Testis (tissue), 2 donors: ENCODE data around the gene NKD1.

Experiments
- POLR2A ChIP-seq: fragments of 450-650 bp; IDR thresholded peaks from one replicate; pipeline ENCODE4 v1.6.1; 2017; ENCODE audit warnings: antibody characterized with exemption, mild to moderate bottlenecking, moderate library complexity
- TF ChIP-seq, protein P1 (sequence below), 3 experiments: fragments of 450-650 bp in 2 of 3; fragments of 200-600 bp in 1 of 3; sonication (generic) in 1 of 3; IDR thresholded peaks; one replicate each; pipeline ENCODE4 v1.5.1; 2016 to 2019; ENCODE audit warnings: antibody characterized with exemption in 3 of 3, mild to moderate bottlenecking in 2 of 3, moderate library complexity in 1 of 3

DNA sequence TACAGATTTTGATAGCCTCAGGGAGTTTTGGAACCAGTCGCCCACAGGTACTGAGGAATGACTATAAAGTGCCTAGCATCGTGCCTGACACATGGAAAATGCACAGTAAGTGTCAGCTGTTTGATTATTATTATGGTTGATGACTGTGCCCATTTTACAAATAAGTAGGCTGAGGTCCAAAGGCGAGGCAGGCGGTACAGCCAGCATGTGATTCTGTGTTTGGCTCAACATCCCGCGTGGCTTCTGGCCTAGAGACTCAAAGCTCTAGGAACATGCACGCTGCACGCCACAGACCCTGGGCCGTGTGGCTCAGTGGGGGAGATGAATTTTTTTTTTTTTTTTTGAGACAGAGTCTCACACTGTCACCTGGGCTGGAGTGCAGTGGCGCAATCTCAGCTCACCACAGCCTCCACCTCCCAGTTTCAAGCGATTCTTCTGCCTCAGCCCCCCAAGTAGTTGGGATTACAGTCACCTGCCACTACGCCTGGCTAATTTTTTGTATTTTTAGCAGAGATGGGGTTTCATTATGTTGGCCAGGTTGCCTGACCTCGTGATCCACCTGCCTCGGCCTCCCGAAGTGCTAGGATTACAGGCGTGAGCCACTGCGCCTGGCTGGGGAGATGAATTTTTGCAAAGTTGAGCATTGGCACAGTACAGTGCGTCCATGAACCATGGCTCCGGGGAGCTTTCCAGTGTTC, 57.7 kb downstream of the NKD1 start:
- TF ChIP-seq, protein P1, sequence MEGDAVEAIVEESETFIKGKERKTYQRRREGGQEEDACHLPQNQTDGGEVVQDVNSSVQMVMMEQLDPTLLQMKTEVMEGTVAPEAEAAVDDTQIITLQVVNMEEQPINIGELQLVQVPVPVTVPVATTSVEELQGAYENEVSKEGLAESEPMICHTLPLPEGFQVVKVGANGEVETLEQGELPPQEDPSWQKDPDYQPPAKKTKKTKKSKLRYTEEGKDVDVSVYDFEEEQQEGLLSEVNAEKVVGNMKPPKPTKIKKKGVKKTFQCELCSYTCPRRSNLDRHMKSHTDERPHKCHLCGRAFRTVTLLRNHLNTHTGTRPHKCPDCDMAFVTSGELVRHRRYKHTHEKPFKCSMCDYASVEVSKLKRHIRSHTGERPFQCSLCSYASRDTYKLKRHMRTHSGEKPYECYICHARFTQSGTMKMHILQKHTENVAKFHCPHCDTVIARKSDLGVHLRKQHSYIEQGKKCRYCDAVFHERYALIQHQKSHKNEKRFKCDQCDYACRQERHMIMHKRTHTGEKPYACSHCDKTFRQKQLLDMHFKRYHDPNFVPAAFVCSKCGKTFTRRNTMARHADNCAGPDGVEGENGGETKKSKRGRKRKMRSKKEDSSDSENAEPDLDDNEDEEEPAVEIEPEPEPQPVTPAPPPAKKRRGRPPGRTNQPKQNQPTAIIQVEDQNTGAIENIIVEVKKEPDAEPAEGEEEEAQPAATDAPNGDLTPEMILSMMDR (IDR thresholded peaks at IDR 0.05) = no peak
- TF ChIP-seq POLR2A = no peak
